ENCODE measurements around the gene TPM1.

DNA sequence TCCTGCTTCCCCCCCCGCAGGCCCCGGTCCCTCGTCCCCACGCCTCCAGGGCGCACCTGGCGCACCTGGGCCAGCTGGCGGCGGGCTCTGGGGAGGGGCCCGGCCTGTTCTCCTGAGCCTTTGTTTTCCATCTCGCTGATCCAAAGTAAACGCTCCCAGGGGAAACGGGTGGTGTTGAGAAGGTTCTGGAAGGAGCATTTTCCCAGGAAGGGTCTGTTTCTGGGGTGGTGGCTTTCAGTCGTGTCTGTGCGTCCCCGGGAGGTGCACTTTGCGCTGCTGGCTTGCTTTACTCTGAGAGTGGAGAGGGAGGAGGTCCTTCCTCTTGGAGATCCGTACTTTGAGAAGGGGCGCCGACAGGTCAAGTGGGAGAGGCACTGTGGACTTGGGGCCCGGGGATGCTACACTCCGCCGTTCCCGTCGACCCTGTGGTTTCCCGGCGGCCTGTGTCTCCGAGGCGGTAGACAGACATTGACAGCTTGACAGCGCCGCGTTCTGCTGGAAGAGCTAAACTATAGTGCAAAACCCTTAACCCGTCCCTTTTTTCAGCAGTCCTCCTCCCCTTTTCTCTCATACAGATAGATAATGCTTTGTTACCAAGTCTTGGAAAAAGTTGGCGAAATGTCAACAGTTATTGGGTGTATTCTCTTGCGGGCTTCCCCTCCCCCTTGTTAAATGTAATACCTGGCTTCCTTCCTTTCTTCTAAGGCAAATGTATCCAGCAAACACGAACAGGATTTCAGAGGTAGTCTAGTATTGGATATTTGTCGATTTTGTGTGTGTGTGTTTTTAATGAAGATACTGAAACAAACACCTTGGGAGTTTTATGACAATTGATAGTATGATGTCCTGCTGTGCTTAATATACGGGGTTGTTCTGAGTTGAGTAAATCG, 6.5 kb downstream of the TPM1 start:
- TF ChIP-seq EZH2 (IDR thresholded peaks at IDR 0.05), result no peak
- no peak for TF ChIP-seq MAX (IDR thresholded peaks at IDR 0.05)
- TF ChIP-seq CTCF (IDR thresholded peaks at IDR 0.05 in 2 of 3, conservative IDR thresholded peaks at IDR 0.05 in 1 of 3; ENCODE audit: borderline replicate concordance in 1 of 3, insufficient read depth in 1 of 3, low read depth in 2 of 3, low read length in 2 of 3), result no peak
- TF ChIP-seq RAD21 (IDR thresholded peaks at IDR 0.05; ENCODE audit: low read depth), result peak; percentile 45
- no peak for TF ChIP-seq POLR2A (IDR thresholded peaks at IDR 0.05; ENCODE audit: borderline replicate concordance, extremely low read depth, insufficient read depth, insufficient read length)
- no peak for TF ChIP-seq REST (IDR thresholded peaks at IDR 0.05; ENCODE audit: low read depth)
- TF ChIP-seq ZNF274 (IDR thresholded peaks at IDR 0.05; ENCODE audit: low read depth, low read length), result no peak
- TF ChIP-seq SIN3A (IDR thresholded peaks at IDR 0.05; ENCODE audit: low read depth), result no peak
- TF ChIP-seq POLR2AphosphoS5 (IDR thresholded peaks at IDR 0.05; ENCODE audit: low read depth, low read length), result no peak
- TF ChIP-seq YY1 (IDR thresholded peaks at IDR 0.05; ENCODE audit: extremely low read depth, insufficient replicate concordance, low read depth, low read length), result no peak
- no peak for TF ChIP-seq EGR1 (IDR thresholded peaks at IDR 0.05; ENCODE audit: low read depth)

All from HCT116 (cell line).